Chondrocyte (in vitro differentiated cells): ENCODE results near the gene COL6A2. TPM values are rescaled to one million over a fixed set of nuclear protein-coding genes. Genes with fewer than 3 reads are reported as not detected.
A peak's percentile ranks its signal among the peaks of the same experiment; 100 is the strongest.

ENCODE experiments used
- DNase-seq: peaks from one replicate; pipeline ENCODE4 v3.0.0; 2021; ENCODE audit warnings: mixed read lengths, low spot score
- H3K27ac Mint-ChIP-seq: one replicate; pipeline ENCODE4 v1.8.0; 2021; ENCODE audit warnings: mild to moderate bottlenecking, moderate library complexity, mixed read lengths; ENCODE audit not compliant: unreplicated experiment
- H3K27me3 Mint-ChIP-seq: 2 replicates; pipeline ENCODE4 v1.8.0; 2021; ENCODE audit warnings: low read depth, mixed read lengths
- H3K36me3 Mint-ChIP-seq: 2 replicates; pipeline ENCODE4 v1.8.0; 2021; ENCODE audit warnings: low read depth, mixed read lengths
- H3K4me1 Mint-ChIP-seq: 2 replicates; pipeline ENCODE4 v1.8.0; 2021; ENCODE audit warnings: low read depth, mild to moderate bottlenecking, mixed read lengths
- H3K4me3 Mint-ChIP-seq: one replicate; pipeline ENCODE4 v1.8.0; 2021; ENCODE audit warnings: mild to moderate bottlenecking, moderate library complexity, mixed read lengths; ENCODE audit not compliant: unreplicated experiment
- H3K9me3 Mint-ChIP-seq: 2 replicates; pipeline ENCODE4 v1.8.0; 2021; ENCODE audit warnings: low read depth, mixed read lengths
- total RNA-seq: library from RNA; stranded (reverse); gene quantifications from 3 replicates; pipeline ENCODE4 v1.2.1, GENCODE V29; 2021
- TF ChIP-seq, protein P1 (sequence below): fragments of 200-600 bp; sonication (generic); IDR thresholded peaks from 2 replicates; pipeline ENCODE4 v1.5.0; 2021; ENCODE audit warnings: antibody characterized with exemption, mild to moderate bottlenecking, moderate library complexity

Gene COL6A2
- total RNA-seq, 1 donor from 2014 or later = 1,646 TPM

DNA sequence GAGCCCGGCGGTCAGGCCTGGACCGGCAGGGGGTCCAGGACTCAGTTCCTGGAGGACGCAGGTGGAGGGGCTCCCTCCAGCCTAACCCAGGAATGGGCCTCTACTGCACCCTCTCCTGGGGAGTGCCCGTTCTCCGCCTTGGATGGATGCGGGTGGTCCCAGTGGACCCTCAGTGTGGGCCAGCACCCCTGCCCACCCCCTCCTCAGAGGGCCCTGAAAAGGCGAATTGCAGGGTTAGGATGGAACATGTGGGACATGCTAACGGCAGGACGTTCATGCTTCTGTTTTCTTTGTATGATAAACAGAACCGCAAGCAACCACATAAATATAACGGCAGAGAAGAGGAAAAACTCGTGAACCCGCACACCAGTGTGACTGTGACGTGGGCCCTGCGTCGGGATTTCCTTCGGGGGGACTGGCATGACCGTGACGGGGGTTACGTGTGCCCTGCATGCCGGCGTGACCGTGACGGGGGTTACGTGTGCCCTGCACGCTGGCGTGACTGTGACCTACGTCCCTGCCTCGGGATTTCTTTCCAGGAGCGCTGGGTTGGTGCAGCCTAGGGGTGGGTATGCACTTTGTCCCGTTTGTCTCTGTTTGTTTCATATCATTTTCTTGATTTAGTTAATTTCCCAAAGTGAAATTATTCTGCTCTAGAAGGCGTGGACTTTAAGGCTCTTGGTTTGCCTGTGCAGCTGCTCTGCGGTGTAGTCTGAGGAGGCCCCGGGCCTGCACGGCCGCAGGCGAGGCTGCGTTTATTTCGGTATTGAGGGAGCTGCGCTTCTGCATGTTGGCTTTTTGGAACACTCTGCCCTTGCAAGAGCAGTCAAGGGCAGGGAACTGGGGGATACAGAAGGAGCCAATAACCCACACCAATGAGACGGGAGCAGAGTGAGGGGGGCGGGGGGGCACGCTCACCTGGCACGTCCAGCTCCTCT lies 54.3 kb downstream of the COL6A2 start:
- Mint-ChIP-seq H3K9me3 (no peaks in the 10 kb centered on the region), H3K4me1 (no peaks in the 10 kb centered on the region), H3K27me3 (no peaks in the 10 kb centered on the region), H3K27ac (no peak overlapping the region), H3K36me3 (no peaks in the 10 kb centered on the region), H3K4me3 (no peak overlapping the region)
- DNase-seq = peak; percentile 87
- TF ChIP-seq, protein P1, sequence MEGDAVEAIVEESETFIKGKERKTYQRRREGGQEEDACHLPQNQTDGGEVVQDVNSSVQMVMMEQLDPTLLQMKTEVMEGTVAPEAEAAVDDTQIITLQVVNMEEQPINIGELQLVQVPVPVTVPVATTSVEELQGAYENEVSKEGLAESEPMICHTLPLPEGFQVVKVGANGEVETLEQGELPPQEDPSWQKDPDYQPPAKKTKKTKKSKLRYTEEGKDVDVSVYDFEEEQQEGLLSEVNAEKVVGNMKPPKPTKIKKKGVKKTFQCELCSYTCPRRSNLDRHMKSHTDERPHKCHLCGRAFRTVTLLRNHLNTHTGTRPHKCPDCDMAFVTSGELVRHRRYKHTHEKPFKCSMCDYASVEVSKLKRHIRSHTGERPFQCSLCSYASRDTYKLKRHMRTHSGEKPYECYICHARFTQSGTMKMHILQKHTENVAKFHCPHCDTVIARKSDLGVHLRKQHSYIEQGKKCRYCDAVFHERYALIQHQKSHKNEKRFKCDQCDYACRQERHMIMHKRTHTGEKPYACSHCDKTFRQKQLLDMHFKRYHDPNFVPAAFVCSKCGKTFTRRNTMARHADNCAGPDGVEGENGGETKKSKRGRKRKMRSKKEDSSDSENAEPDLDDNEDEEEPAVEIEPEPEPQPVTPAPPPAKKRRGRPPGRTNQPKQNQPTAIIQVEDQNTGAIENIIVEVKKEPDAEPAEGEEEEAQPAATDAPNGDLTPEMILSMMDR = no peak

DNA sequence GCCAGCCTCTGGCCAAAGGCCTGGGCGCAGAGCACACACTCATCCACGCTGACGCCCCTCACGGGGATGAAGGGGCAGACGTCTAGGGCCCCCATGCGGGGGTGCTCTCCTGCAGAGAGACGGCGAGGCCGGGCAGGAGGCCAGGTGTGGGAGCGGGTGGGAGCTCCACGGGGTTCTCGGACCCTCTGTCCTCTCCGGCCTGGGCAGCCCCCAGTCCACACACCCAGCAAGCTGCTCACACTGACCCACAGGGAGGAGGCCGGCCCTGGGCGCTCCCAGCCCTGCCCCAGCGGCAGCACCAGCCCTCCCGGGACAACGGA lies 55.0 kb downstream of the COL6A2 start:
- DNase-seq = peak; percentile 87
- Mint-ChIP-seq H3K4me3 (no peak overlapping the region), H3K4me1 (no peaks in the 10 kb centered on the region), H3K9me3 (no peaks in the 10 kb centered on the region), H3K27me3 (no peaks in the 10 kb centered on the region), H3K36me3 (no peaks in the 10 kb centered on the region), H3K27ac (no peak overlapping the region)
- TF ChIP-seq, protein P1 = no peak

GRCh38 chr21:46153247-46154154 lies 55.6 kb downstream of the COL6A2 start:
- TF ChIP-seq, protein P1 = peak; percentile 81
- DNase-seq = peak; percentile 87
- Mint-ChIP-seq H3K27me3 (no peaks in the 10 kb centered on the region), H3K36me3 (no peaks in the 10 kb centered on the region), H3K27ac (no peak overlapping the region), H3K4me3 (no peak overlapping the region), H3K4me1 (no peaks in the 10 kb centered on the region), H3K9me3 (no peaks in the 10 kb centered on the region)

DNA sequence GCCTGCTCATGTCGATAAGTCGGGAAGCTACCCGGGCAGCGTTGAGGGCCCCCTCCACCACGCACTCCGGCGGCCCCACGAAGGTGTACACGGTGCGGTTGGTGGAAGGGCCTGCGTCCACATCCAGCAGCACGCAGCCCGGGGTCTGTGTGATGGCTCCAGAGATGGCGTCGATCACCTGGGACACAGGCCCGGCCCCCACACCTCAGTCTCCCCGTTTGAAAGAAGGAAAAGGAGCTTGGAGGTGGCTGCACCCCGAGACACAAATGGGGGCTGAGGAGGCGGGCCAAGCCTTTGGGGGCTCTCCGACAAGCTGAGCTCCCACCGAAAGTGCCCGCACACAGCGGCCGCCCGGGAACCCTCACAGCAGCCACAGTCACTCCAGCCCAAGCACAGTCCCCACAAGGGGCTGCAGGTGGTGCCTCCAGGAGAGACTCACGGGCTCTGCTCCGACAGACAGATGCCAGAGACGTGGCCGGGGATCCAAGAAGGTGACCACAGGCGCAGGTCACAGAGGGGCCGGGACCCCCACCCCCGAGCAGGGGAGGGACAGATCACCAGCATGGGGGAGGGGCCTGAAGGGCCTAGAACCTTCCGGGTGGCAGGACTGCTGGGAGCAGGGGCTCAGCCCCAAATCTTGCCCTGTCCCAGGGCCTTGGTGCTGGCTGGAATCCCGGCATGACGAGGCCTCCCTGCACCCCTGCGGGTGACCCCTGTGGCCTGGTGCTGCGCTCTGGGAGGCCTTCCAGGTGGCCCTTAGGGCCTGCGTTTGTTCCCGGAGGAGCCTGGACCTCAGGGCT lies 56.4 kb downstream of the COL6A2 start:
- peak; percentile 89 for DNase-seq
- Mint-ChIP-seq H3K27ac (no peak overlapping the region), H3K36me3 (no peaks in the 10 kb centered on the region), H3K27me3 (no peaks in the 10 kb centered on the region), H3K9me3 (no peaks in the 10 kb centered on the region), H3K4me3 (no peak overlapping the region), H3K4me1 (no peaks in the 10 kb centered on the region)
- TF ChIP-seq, protein P1 = no peak
